ENCODE measurements around the gene EHHADH. TPM values are rescaled to one million over a fixed set of nuclear protein-coding genes. Genes with fewer than 3 reads are reported as not detected.

Gene EHHADH
- total RNA-seq, 1 experiment from 2014 or later, result 8.4 TPM

GRCh38 chr3:185210621-185211142, 43.2 kb downstream of the EHHADH start:
- Histone ChIP-seq H3K4me2 (no peak overlapping the region), H3K27ac (no peak overlapping the region), H3K79me2 (ENCODE audit: low read depth) (no peaks in the 10 kb centered on the region), H2AFZ (no peak overlapping the region), H3K9me3 (ENCODE audit: insufficient read depth, low read depth) (no peaks in the 10 kb centered on the region), H4K20me1 (ENCODE audit: insufficient read depth) (no peaks in the 10 kb centered on the region), H3K4me3 (no peak overlapping the region), H3K36me3 (ENCODE audit: low read depth) (no peaks in the 10 kb centered on the region), H3F3A (ENCODE audit: insufficient read depth, low read depth) (no peaks in the 10 kb centered on the region), H3K27me3 (ENCODE audit: insufficient read depth, low read depth) (no peaks in the 10 kb centered on the region), H3K9me2 (ENCODE audit: insufficient read depth) (no peaks in the 10 kb centered on the region), H3K4me1 (replicated peaks; ENCODE audit: insufficient read depth) (no peaks in the 10 kb centered on the region)
- no peak for DNase-seq
- TF ChIP-seq EZH2 (IDR thresholded peaks at IDR 0.05; ENCODE audit: low read depth), result no peak
- no peak for TF ChIP-seq CTCF (conservative IDR thresholded peaks at IDR 0.05)
- no TSS peak for BruUV-seq (replicated peaks)
- POLR2A ChIA-PET (ENCODE audit: unreplicated experiment), result interaction anchor here (0.6 kb wide), 2 partner anchors 324 to 332 kb away, joined by 9 to 11 read pairs; no protein-coding TSS in a partner anchor
- CTCF ChIA-PET, result no interaction called here
- intact Hi-C loops (cut with micrococcal nuclease; ENCODE audit: unreplicated experiment), result no loop called here

- H3K9me2 ChIP-seq (ENCODE audit: insufficient read depth), result no peaks in the 10 kb centered on the region
- no peaks in the 10 kb centered on the region for H3K36me3 ChIP-seq (ENCODE audit: low read depth)
- BruUV-seq (replicated peaks), result no TSS peak
- no peak for DNase-seq
- CTCF ChIA-PET, result no interaction called here
- H3K27ac ChIP-seq, result no peak overlapping the region
- H3K4me3 ChIP-seq, result no peak overlapping the region
- H3K9me3 ChIP-seq (ENCODE audit: insufficient read depth, low read depth), result no peaks in the 10 kb centered on the region
- no peak overlapping the region for H3K4me2 ChIP-seq
- H3F3A ChIP-seq (ENCODE audit: insufficient read depth, low read depth), result no peaks in the 10 kb centered on the region
- no peak overlapping the region for H2AFZ ChIP-seq
- TF ChIP-seq EZH2 (IDR thresholded peaks at IDR 0.05; ENCODE audit: low read depth) (no peak), CTCF (conservative IDR thresholded peaks at IDR 0.05) (no peak)
- POLR2A ChIA-PET (ENCODE audit: unreplicated experiment), result no interaction called here
- H3K27me3 ChIP-seq (ENCODE audit: insufficient read depth, low read depth), result no peaks in the 10 kb centered on the region
- intact Hi-C loops (cut with micrococcal nuclease; ENCODE audit: unreplicated experiment), result no loop called here
- H3K4me1 ChIP-seq (replicated peaks; ENCODE audit: insufficient read depth), result no peaks in the 10 kb centered on the region
- no peaks in the 10 kb centered on the region for H4K20me1 ChIP-seq (ENCODE audit: insufficient read depth)
- no peaks in the 10 kb centered on the region for H3K79me2 ChIP-seq (ENCODE audit: low read depth)
Measured at GRCh38 chr3:185208823-185209222, 45.0 kb downstream of the EHHADH start.

GRCh38 chr3:185207931-185208746, 45.7 kb downstream of the EHHADH start:
- Histone ChIP-seq H3K27me3 (ENCODE audit: insufficient read depth, low read depth) (no peaks in the 10 kb centered on the region), H2AFZ (no peak overlapping the region), H3K4me3 (no peak overlapping the region), H3K4me1 (replicated peaks; ENCODE audit: insufficient read depth) (no peaks in the 10 kb centered on the region), H3K4me2 (no peak overlapping the region), H4K20me1 (ENCODE audit: insufficient read depth) (no peaks in the 10 kb centered on the region), H3K9me2 (ENCODE audit: insufficient read depth) (no peaks in the 10 kb centered on the region), H3K79me2 (ENCODE audit: low read depth) (no peaks in the 10 kb centered on the region), H3K9me3 (ENCODE audit: insufficient read depth, low read depth) (no peaks in the 10 kb centered on the region), H3F3A (ENCODE audit: insufficient read depth, low read depth) (no peaks in the 10 kb centered on the region), H3K27ac (no peak overlapping the region), H3K36me3 (ENCODE audit: low read depth) (no peaks in the 10 kb centered on the region)
- DNase-seq, result no peak
- intact Hi-C loops (cut with micrococcal nuclease; ENCODE audit: unreplicated experiment), result no loop called here
- no TSS peak for BruUV-seq (replicated peaks)
- ChIA-PET POLR2A (ENCODE audit: unreplicated experiment) (interaction anchor here (0.7 to 1.0 kb wide), 2 partner anchors 55 to 255 kb away, joined by 4 read pairs; partner anchors contain the start of gene C3orf70), CTCF (no interaction called here)
- no peak for TF ChIP-seq CTCF (conservative IDR thresholded peaks at IDR 0.05)
- no peak for TF ChIP-seq EZH2 (IDR thresholded peaks at IDR 0.05; ENCODE audit: low read depth)

Data from PC-9 (cell line).